GM19372 (cell line): ENCODE data around the gene UBTF.
A peak's percentile ranks its signal among the peaks of the same experiment; 100 is the strongest.

Source experiments
- ATAC-seq: cut with Tn5 transposase; IDR thresholded peaks from one replicate; pipeline ENCODE4 v1.9.1; 2021; ENCODE audit warnings: mild to moderate bottlenecking, low read depth, moderate library complexity; ENCODE audit not compliant: unreplicated experiment

UBTF gene

DNA sequence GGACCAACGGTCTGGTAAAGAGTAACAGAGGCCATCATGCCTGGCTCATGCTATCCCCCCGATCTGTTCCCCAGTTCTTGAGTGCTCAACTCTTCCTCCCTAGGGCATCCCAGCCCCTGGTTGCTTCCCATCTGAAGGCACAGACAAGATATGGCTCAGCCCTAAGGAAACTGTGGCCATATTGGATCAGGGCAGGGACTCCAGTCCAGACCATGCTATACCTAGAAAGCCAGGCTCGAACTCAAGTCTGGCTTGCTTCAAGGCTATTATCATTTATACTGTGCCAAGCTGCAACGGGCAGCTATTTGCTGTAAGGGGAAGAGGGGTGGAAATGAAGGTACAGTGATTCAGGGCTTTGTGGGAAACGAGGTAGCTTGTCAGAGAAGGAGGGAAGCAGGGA is 2.8 kb downstream of the UBTF start:
- no peak for ATAC-seq

DNA sequence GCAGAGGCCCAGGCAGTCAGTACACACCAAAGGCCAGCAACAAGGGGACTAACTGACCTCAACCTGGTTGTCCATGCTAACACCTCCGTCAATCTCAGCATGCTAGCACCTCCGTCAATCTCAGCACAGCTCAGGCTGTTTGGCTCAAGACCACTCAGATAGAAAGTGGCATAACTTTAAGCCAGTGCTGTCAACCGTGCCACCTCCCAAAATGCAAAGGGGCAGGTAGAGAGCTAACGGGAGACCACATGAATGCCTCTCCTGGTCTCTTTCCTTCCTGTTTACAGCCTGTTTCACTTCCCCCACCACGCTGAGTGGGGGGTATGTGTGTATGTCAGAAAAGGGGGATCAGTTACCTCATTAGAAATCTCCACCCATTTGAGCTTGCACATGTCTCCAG is 3.3 kb downstream of the UBTF start:
- no peak for ATAC-seq

DNA sequence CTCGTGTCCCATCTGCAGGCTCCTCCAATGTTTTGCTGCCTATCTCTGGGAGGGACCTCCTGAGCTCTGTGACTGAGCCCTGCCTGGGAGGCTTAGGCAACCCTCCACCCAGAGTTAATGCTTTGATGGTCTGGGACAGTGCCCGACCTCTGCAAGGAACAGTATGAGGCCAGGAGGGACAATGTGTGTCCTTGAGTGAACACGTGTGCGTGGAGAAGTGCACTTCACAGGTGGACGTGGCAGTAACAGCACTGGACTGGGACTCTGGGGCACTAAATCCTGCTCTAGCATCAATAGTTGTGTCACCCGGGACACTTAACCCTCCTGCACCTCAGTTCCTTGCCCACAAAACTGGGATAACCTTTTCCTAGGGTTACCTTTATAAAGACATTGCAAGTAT is 4.6 kb downstream of the UBTF start:
- no peak for ATAC-seq

GRCh38 chr17:44214230-44214494 is 5.3 kb downstream of the UBTF start:
- no peak for ATAC-seq

GRCh38 chr17:44213403-44214229 is 5.9 kb downstream of the UBTF start:
- ATAC-seq = no peak

DNA sequence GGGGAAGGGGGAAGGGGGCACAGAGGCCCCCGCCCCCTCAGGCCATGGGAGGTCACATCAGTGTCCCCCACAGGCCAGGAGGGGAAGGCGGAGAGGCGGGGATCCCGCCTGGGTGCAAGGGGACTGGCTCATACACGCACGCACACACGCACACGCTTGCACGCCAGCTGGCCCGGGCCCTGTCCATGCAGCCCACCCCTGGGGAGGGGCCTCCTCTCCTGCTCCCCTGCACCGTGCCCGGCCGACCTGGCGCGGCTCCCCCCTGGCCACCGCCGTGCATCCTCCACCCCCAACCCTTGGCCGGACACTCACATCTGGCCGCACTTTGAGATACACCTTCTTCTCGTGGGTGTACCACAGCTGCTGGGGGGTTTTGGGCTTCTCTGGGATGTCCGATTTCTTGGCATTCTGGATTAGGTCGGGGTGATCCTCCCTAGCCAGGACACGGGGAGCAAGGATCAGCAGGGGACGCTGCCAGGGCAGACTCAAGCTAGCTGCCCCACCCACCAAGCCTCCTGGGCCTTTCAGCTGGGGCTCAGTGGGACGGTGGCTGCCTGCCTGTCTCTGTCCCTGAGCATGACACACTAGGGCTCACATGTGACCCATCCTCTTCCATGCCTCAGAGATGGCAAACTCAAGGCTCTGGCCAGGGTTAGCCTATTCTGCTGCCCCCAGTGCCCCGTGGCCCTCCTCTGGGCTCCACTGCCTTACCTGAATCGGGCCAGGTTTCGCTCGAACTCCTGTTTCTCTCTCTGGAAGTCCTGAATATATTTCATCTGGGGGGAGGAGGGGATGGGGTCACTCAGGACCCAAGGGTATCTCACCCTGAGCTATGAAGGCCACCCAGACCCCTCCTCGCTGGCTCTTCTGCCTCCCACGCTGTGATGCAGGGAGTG is 6.7 kb downstream of the UBTF start:
- no peak for ATAC-seq

DNA sequence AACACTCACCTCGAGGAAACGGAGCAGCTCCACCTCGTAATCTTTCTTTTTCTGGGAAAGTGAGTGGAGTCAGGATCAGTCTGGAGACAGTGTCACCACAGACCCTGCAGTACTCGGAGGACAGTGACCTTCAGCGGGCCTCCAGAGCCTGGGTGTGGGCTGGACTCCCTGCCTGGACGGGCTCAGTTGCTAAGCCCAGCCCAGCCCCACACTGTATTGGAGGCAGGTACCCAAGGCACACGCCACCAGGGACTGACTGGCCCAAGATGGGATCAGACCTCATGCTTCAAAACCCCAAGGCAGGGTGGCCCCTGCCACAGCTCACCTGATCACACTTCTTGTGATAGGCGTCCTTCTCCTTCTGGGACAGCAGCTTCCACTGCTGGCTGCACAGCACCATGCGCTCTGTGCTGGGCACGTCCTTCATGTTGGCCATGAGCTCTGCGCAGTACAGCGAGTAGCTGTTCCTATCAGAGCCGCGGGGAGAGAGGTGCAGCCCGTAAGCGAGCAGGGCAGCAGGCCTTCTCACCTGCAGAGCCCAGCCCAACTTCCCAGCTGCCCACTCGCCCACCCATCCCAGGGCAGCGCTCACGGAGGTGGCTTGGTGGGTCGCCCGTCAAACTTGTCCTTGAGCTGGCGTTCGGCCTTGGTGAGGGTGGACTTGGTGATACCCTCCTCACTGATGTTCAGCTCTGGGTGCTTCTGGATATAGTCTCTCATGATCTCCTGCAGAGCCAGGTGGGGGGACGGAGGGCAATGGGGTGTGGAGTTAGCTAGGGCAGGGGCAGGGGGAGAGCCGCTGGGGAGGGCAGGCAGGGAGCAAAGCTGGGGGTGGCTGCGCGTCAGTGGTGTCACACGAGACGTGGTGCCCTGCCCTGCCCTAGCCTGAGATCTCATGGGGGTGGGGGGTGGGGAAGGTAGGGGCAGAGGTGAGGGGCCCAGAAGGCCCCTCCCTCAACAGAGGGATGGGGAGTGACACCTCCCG is 7.9 kb downstream of the UBTF start:
- ATAC-seq = no peak

- peak; percentile 90 for ATAC-seq
Measured at GRCh38 chr17:44210342-44211192, 8.9 kb downstream of the UBTF start.

- no peak for ATAC-seq
Measured at GRCh38 chr17:44209786-44210341, 9.6 kb downstream of the UBTF start.

DNA sequence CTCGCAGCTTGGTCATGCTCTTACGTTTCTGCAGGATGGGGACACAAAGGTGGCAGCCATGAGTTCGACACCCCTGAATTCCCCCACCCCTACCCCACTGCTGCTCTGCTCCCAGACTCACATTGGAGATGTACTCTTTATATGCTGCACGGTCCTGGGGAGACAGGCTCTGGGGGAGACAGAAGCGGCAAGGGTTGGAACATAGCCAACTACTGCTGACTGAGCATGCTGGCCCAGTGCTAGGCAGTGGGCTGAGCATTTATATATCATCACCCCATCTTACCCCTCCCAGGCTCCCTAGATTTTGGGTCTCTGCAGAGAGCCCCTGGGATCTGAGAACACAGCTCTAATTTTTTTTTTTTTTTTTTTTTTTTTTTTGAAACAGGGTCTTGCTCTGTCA is 11.7 kb downstream of the UBTF start:
- no peak for ATAC-seq

DNA sequence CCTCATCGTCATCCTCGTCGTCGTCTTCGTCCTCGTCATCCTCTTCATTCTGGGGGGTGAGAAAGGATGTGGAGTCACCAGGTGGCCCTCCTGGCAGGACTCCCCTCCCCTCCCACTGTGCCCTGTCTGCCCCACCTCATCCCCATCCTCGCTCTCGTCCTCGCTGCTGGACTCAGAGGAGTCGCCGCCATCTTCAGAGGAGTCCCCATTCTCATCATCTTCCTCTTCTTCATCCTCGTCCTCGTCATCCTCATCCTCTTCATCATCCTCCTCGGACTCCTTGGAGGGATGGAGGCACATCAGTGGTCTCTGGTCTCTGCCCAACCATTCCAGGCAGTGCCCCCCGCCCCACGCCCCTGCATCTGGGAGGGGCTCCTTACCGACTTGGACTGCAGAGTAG is 12.2 kb downstream of the UBTF start:
- no peak for ATAC-seq

- no peak for ATAC-seq
Measured at GRCh38 chr17:44206825-44207155, 12.7 kb downstream of the UBTF start.

GRCh38 chr17:44205962-44206824 is 13.3 kb downstream of the UBTF start:
- ATAC-seq = no peak

- ATAC-seq = no peak
Measured at GRCh38 chr17:44204441-44204882, 15.0 kb downstream of the UBTF start.

DNA sequence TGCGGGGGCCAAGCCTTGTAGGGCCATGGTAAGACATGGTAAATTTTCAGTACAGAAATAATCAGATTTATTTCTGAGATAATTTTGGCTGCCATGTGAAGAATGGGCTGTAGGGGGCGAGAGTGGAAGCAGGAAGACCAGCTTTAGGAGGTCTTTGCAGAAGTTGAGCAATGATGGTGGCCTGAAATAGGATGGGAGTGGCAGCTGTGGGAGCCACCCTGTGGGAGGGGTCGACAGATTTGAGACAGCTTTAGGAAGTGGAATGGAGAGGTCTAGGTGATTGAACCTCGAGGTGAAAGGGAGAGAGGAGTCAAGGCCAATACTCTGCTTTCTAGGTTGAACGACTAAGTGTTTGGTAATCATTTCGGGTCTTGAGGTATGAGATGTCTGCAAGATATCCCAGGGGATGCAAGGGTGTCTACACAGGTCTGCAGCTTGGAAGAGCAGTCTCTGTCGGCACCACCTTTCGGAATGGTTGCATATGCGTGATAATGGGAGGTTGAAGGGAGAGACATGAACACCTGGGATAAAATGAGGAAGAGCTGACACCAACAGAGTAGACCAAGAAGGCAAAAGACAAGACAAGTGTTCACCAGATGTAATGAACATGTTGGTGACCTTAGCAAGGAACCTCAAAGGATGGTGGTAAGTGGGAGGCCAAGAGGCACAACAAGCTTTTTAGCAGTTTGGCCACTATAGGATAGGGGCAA is 15.6 kb downstream of the UBTF start:
- ATAC-seq = no peak

- ATAC-seq = no peak
Measured at GRCh38 chr17:44202756-44203155, 16.7 kb downstream of the UBTF start.

- ATAC-seq = no peak
Measured at GRCh38 chr17:44200478-44201155, 18.9 kb downstream of the UBTF start.
